Measurements from ENCODE around the gene ARHGAP12.

GRCh38 chr10:31930023-31930751 lies 1.6 kb upstream of the ARHGAP12 start:
- no peak for TF ChIP-seq CTCF (IDR thresholded peaks at IDR 0.05; ENCODE audit: poor library complexity, severe bottlenecking)
- TF ChIP-seq SMC3 (conservative IDR thresholded peaks at IDR 0.05; ENCODE audit: poor library complexity), result no peak
- TF ChIP-seq EZH2 (IDR thresholded peaks at IDR 0.05; ENCODE audit: borderline replicate concordance, insufficient read depth, low read length, poor library complexity, severe bottlenecking), result no peak
- TF ChIP-seq REST (IDR thresholded peaks at IDR 0.05; ENCODE audit: borderline replicate concordance), result no peak
- TF ChIP-seq POLR2AphosphoS5 (IDR thresholded peaks at IDR 0.05), result no peak
- TF ChIP-seq RAD21 (conservative IDR thresholded peaks at IDR 0.05), result no peak
- no peak for TF ChIP-seq MXI1 (conservative IDR thresholded peaks at IDR 0.05; ENCODE audit: poor library complexity, severe bottlenecking)
- no peak for TF ChIP-seq EP300 (conservative IDR thresholded peaks at IDR 0.05; ENCODE audit: poor library complexity, severe bottlenecking)

Measured in neural cell (in vitro differentiated cells).